ENCODE results near the gene SIPA1L3. TPM values are rescaled to one million over a fixed set of nuclear protein-coding genes. Genes with fewer than 3 reads are reported as not detected.

SIPA1L3 gene
- total and polyA plus RNA-seq, 12 donors, result 2.2 to 24.1 (median 11.8) TPM

DNA sequence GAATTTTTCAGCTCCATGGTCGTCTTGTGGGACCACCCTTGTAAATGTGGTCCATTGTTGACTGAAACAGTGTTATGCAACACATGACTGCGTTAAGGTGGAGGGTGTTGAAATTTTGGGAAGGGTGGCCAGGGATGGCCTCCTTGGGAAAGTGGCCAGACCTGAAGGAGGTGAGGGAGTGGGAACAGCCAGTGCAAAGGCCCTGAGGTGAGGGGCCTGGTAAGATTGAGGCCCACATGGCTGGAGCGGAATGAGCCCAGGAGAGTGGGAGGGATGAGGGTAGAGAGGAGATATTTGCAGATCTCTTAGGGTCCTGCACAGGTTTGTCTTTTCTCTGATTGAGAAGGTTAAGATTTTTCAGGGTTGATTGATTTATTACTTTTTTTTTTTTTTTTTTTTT, 18.2 kb downstream of the SIPA1L3 start:
- Histone ChIP-seq H3K36me3 (replicated peaks in 1 of 2) (no peaks in the 10 kb centered on the region), H3K27ac (no peak overlapping the region), H3K27me3 (no peaks in the 10 kb centered on the region), H3K4me3 (no peak overlapping the region), H3K4me1 (replicated peaks in 1 of 2) (peaks cover 0 to 8% of the 10 kb centered on the region in 2 donors), H3K9me3 (replicated peaks in 1 of 3) (no peaks in the 10 kb centered on the region)
- no peak for TF ChIP-seq POLR2A (IDR thresholded peaks at IDR 0.05)
- TF ChIP-seq, protein P1, sequence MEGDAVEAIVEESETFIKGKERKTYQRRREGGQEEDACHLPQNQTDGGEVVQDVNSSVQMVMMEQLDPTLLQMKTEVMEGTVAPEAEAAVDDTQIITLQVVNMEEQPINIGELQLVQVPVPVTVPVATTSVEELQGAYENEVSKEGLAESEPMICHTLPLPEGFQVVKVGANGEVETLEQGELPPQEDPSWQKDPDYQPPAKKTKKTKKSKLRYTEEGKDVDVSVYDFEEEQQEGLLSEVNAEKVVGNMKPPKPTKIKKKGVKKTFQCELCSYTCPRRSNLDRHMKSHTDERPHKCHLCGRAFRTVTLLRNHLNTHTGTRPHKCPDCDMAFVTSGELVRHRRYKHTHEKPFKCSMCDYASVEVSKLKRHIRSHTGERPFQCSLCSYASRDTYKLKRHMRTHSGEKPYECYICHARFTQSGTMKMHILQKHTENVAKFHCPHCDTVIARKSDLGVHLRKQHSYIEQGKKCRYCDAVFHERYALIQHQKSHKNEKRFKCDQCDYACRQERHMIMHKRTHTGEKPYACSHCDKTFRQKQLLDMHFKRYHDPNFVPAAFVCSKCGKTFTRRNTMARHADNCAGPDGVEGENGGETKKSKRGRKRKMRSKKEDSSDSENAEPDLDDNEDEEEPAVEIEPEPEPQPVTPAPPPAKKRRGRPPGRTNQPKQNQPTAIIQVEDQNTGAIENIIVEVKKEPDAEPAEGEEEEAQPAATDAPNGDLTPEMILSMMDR (IDR thresholded peaks at IDR 0.05), result no peak
- 85 to 93% (median 91%) methylated on average over 3 of the region's 3 CpGs for WGBS, 4 donors
- intact Hi-C loops (cut with DNase I), result no loop called here
- DNase-seq, result no peak

DNA sequence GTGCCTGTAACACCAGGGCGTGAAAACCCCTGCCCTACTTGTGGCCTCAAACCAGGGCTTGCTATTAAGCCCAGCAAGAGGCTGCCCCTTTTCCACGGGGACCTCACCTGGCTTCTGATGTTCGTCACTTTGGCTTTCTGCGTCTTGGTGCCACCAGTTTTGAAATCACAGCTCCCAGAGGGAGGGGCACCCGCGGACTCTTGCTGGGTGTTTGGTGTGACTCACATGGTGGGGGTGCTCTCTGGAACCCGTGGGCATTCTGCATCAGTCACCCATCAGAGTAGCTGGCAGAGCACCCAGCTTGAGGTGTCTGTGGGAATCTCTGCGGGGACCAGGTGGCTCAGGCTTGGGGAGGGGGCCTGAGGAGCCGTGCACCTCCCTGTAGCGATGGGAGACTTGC, 19.2 kb downstream of the SIPA1L3 start:
- H3K9me3 ChIP-seq (replicated peaks in 1 of 3), result no peaks in the 10 kb centered on the region
- TF ChIP-seq, protein P1 (IDR thresholded peaks at IDR 0.05), result no peak
- no peak for TF ChIP-seq POLR2A (IDR thresholded peaks at IDR 0.05)
- 76 to 92% (median 87%) methylated on average over 6 to 10 of the region's 10 CpGs for WGBS, 4 donors
- intact Hi-C loops (cut with DNase I), result no loop called here
- H3K4me3 ChIP-seq, result no peak overlapping the region
- no peaks in the 10 kb centered on the region for H3K36me3 ChIP-seq (replicated peaks in 1 of 2)
- DNase-seq, result no peak
- no peaks in the 10 kb centered on the region for H3K27me3 ChIP-seq
- H3K4me1 ChIP-seq (replicated peaks in 1 of 2), result peaks cover 0 to 8% of the 10 kb centered on the region in 2 donors
- H3K27ac ChIP-seq, result no peak overlapping the region

DNA sequence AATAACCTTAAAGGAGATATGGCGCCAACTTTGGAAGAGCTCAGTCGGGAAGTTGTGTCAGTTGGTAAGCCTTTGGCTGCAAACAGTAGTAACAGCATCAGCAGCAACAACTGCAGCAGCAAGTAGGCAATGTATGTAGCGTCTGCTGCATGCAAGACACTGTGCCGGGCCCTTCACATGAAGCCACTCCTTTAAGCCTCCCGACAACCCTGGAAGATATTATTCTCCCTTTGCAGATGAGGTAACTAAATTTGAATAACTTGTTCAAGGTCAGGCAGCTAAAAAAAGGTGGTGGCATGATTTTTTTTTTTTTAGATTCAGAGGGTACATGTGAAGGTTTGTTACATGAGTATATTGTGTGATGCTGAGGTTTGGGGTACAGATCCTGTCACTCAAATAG, 19.7 kb downstream of the SIPA1L3 start:
- Histone ChIP-seq H3K4me1 (replicated peaks in 1 of 2) (peaks cover 0 to 8% of the 10 kb centered on the region in 2 donors), H3K27me3 (no peaks in the 10 kb centered on the region), H3K27ac (no peak overlapping the region), H3K4me3 (no peak overlapping the region), H3K9me3 (replicated peaks in 1 of 3) (no peaks in the 10 kb centered on the region), H3K36me3 (replicated peaks in 1 of 2) (no peaks in the 10 kb centered on the region)
- intact Hi-C loops (cut with DNase I), result no loop called here
- 60 to 88% (median 78%) methylated on average over 5 of the region's 5 CpGs for WGBS, 4 donors
- DNase-seq, result no peak
- no peak for TF ChIP-seq POLR2A (IDR thresholded peaks at IDR 0.05)
- TF ChIP-seq, protein P1 (IDR thresholded peaks at IDR 0.05), result no peak

- intact Hi-C loops (cut with DNase I), result no loop called here
- Histone ChIP-seq H3K9me3 (replicated peaks in 1 of 3) (no peaks in the 10 kb centered on the region), H3K4me1 (replicated peaks in 1 of 2) (peaks cover 0 to 9% of the 10 kb centered on the region in 2 donors), H3K4me3 (no peak overlapping the region), H3K27me3 (no peaks in the 10 kb centered on the region), H3K27ac (no peak overlapping the region), H3K36me3 (replicated peaks in 1 of 2) (no peaks in the 10 kb centered on the region)
- 75 to 81% (median 78%) methylated on average over 5 of the region's 5 CpGs for WGBS, 4 donors
- TF ChIP-seq, protein P1 (IDR thresholded peaks at IDR 0.05), result no peak
- TF ChIP-seq POLR2A (IDR thresholded peaks at IDR 0.05), result no peak
- no peak for DNase-seq
Measured at GRCh38 chr19:37928527-37929286, 21.7 kb downstream of the SIPA1L3 start.

Measured in adrenal gland (tissue), 12 donors.